A673 (cell line): ENCODE measurements around the gene MYO1E. TPM values are rescaled to one million over a fixed set of nuclear protein-coding genes. Genes with fewer than 3 reads are reported as not detected.

Experiments used
- BruUV-seq: library from RNA; stranded (reverse); fragments of 400-500 nt; replicated peaks from 2 replicates; lab custom pipeline; 2021; lab: Mats Ljungman, UMichigan
- CTCF ChIA-PET: fragments of 300-600 bp; sonication (Branson Sonifier 250); formaldehyde crosslinking; loops from one replicate; lab custom pipeline; 2022; ENCODE audit warnings: antibody characterized with exemption; lab: Charles Lee
- POLR2A ChIA-PET: fragments of 300-600 bp; sonication (Branson Sonifier 250); formaldehyde crosslinking; loops from one replicate; lab custom pipeline; 2022; ENCODE audit warnings: antibody characterized with exemption; ENCODE audit not compliant: low non-redundant PET; lab: Charles Lee
- DNase-seq: peaks from one replicate; pipeline ENCODE4 v3.0.0-alpha.2; 2015; ENCODE audit warnings: low spot score
- H3K27ac ChIP-seq: fragments of 200-600 bp; sonication (generic); 2 replicates; pipeline ENCODE4 v1.5.1; 2016; ENCODE audit warnings: mixed run types, low read depth, mild to moderate bottlenecking, mixed read lengths, antibody characterized with exemption, low read length; ENCODE audit not compliant: poor library complexity, severe bottlenecking
- H3K27me3 ChIP-seq: fragments of 200-600 bp; sonication (generic); replicated peaks from 2 replicates; pipeline ENCODE4 v1.6.1; 2017; ENCODE audit warnings: mixed run types, low read depth, mild to moderate bottlenecking, mixed read lengths, antibody characterized with exemption, low read length; ENCODE audit not compliant: insufficient read depth, poor library complexity
- H3K36me3 ChIP-seq: fragments of 200-600 bp; sonication (generic); 2 replicates; pipeline ENCODE4 v1.6.1; 2016; ENCODE audit warnings: mixed run types, mild to moderate bottlenecking, mixed read lengths, antibody characterized with exemption, low read length; ENCODE audit not compliant: insufficient read depth, poor library complexity, severe bottlenecking
- H3K4me1 ChIP-seq: fragments of 200-600 bp; sonication (generic); 2 replicates; pipeline ENCODE4 v1.6.1; 2017; ENCODE audit warnings: mixed run types, mild to moderate bottlenecking, mixed read lengths, antibody characterized with exemption, low read length; ENCODE audit not compliant: insufficient read depth, poor library complexity, severe bottlenecking
- H3K4me3 ChIP-seq: fragments of 200-600 bp; sonication (generic); 2 replicates; pipeline ENCODE4 v1.5.1; 2016; ENCODE audit warnings: low read depth, mixed run types, mild to moderate bottlenecking, mixed read lengths, low read length; ENCODE audit not compliant: poor library complexity, severe bottlenecking
- H3K9me3 ChIP-seq: fragments of 200-600 bp; sonication (generic); 2 replicates; pipeline ENCODE4 v1.6.1; 2016; ENCODE audit warnings: mixed run types, low read depth, mild to moderate bottlenecking, mixed read lengths, antibody characterized with exemption, low read length; ENCODE audit not compliant: poor library complexity, severe bottlenecking
- EZH2 ChIP-seq: fragments of 200-600 bp; sonication (generic); IDR thresholded peaks from 2 replicates; pipeline ENCODE4 v1.6.1; 2017; ENCODE audit warnings: borderline replicate concordance, low read depth, mild to moderate bottlenecking, mixed read lengths, antibody characterized with exemption, low read length; ENCODE audit not compliant: poor library complexity, severe bottlenecking
- intact Hi-C: fragments of 100-400 bp; cut with micrococcal nuclease; formaldehyde crosslinking; loops from one replicate; pipeline ENCODE4 v1.10.0; 2022; ENCODE audit not compliant: unreplicated experiment
- total RNA-seq: library from RNA; stranded (reverse); gene quantifications from 2 replicates; pipeline ENCODE4 v1.2.3, GENCODE V29; 2021
- TF ChIP-seq, protein P1 (sequence below): fragments of 300-800, 200-600 bp; sonication (generic); conservative IDR thresholded peaks from 2 replicates; pipeline ENCODE4 v1.5.1; 2017; ENCODE audit warnings: low read depth, mild to moderate bottlenecking, antibody characterized with exemption, low read length, moderate library complexity, mixed read lengths

The MYO1E gene
- total RNA-seq, 1 experiment from 2014 or later = 7.9 TPM

GRCh38 chr15:59232476-59232875 is 140.2 kb downstream of the MYO1E start:
- Histone ChIP-seq H3K4me3 (no peak overlapping the region), H3K36me3 (no peaks in the 10 kb centered on the region), H3K9me3 (no peaks in the 10 kb centered on the region), H3K4me1 (peaks cover 5% of the 10 kb centered on the region), H3K27ac (no peak overlapping the region), H3K27me3 (no peaks in the 10 kb centered on the region)
- BruUV-seq = no TSS peak
- DNase-seq = no peak
- intact Hi-C loops = no loop called here
- no peak for TF ChIP-seq EZH2
- ChIA-PET CTCF (no interaction called here), POLR2A (no interaction called here)

DNA sequence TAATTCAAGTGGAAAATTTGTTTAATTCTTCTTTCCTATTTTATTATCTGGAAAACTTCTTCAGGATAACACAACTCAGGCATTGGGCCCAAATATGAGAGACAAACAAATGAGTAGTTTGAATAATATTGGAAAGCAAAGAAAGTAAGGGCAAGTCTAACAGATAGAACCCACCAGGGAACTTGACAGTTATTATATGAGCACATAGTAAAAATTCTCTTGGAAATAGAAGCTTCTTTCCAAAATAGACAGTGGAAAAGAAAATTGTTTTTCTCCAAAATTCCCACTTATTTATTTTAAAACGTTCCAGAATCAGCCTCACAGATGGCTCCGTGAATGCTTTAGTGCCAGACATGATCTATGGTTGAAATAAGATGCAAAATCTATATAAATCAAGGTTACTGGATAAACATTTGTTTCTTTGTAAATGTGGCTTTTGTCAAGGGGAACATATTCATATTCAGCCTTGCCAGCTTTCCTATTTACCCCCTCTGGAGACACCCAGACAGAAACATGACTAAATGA is 142.1 kb downstream of the MYO1E start:
- intact Hi-C loops = no loop called here
- H3K36me3 ChIP-seq = no peaks in the 10 kb centered on the region
- no peak overlapping the region for H3K27ac ChIP-seq
- no peaks in the 10 kb centered on the region for H3K9me3 ChIP-seq
- H3K4me1 ChIP-seq = no peaks in the 10 kb centered on the region
- H3K4me3 ChIP-seq = no peak overlapping the region
- no peak for TF ChIP-seq EZH2
- TF ChIP-seq, protein P1, sequence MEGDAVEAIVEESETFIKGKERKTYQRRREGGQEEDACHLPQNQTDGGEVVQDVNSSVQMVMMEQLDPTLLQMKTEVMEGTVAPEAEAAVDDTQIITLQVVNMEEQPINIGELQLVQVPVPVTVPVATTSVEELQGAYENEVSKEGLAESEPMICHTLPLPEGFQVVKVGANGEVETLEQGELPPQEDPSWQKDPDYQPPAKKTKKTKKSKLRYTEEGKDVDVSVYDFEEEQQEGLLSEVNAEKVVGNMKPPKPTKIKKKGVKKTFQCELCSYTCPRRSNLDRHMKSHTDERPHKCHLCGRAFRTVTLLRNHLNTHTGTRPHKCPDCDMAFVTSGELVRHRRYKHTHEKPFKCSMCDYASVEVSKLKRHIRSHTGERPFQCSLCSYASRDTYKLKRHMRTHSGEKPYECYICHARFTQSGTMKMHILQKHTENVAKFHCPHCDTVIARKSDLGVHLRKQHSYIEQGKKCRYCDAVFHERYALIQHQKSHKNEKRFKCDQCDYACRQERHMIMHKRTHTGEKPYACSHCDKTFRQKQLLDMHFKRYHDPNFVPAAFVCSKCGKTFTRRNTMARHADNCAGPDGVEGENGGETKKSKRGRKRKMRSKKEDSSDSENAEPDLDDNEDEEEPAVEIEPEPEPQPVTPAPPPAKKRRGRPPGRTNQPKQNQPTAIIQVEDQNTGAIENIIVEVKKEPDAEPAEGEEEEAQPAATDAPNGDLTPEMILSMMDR = no peak
- no peaks in the 10 kb centered on the region for H3K27me3 ChIP-seq
- POLR2A ChIA-PET = no interaction called here
- no peak for DNase-seq
- BruUV-seq = no TSS peak
- CTCF ChIA-PET = no interaction called here

DNA sequence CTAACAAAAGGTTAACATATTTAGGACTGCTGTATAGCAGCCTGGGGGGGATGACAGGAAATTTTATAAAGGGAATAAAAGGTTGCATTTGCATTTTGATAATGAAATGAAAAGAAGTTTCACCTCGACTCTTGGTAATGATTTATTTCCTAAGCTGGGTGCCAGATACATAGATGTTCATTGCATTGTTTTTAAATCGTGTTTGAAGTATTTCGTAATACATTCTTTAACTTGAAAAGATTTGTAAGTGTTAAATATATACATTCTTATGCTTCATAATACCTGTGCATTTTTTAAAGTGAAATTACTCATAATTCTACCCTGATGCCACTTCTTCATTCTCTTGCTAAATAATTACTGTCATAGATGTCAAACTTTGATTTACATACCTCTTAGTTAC is 143.2 kb downstream of the MYO1E start:
- BruUV-seq = no TSS peak
- DNase-seq = no peak
- Histone ChIP-seq H3K9me3 (no peaks in the 10 kb centered on the region), H3K36me3 (no peaks in the 10 kb centered on the region), H3K27me3 (no peaks in the 10 kb centered on the region), H3K4me3 (no peak overlapping the region), H3K27ac (no peak overlapping the region), H3K4me1 (no peaks in the 10 kb centered on the region)
- ChIA-PET CTCF (no interaction called here), POLR2A (no interaction called here)
- TF ChIP-seq, protein P1 = no peak
- TF ChIP-seq EZH2 = no peak
- intact Hi-C loops = no loop called here

DNA sequence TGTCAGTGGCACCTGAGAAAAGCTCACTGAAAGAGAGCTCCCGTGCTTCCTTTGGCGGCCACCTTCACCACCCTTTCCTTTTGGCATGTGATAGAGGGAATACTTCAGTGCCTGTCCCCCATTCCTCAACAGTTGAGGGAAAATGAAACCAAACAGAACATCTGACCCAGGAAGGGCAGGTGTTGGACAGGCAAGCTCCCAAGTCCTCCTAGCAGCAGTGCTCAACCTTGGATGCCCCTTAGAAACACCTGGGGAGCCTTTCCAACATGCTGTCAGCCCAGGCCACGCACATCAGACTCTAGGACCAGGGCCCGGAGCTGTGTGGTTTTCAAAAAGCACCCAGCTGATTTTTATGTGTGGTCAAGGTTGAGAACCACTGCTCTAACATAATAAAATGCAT is 143.7 kb downstream of the MYO1E start:
- no peak for DNase-seq
- CTCF ChIA-PET = no interaction called here
- Histone ChIP-seq H3K27ac (no peak overlapping the region), H3K27me3 (no peaks in the 10 kb centered on the region), H3K36me3 (no peaks in the 10 kb centered on the region), H3K4me1 (no peaks in the 10 kb centered on the region), H3K4me3 (no peak overlapping the region), H3K9me3 (no peaks in the 10 kb centered on the region)
- intact Hi-C loops = no loop called here
- TF ChIP-seq EZH2 = no peak
- TF ChIP-seq, protein P1 = no peak
- BruUV-seq = no TSS peak
- POLR2A ChIA-PET = no interaction called here
